Activated B cell treated with CpG ODN at 0.5 μM for 24 hours (primary cell): ENCODE results near the gene DNAJC15. TPM values are rescaled to one million over a fixed set of nuclear protein-coding genes. Genes with fewer than 3 reads are reported as not detected.

Experiments used
- ATAC-seq: fragments of 200-7000 bp; cut with Tn5 transposase; one replicate; pipeline ENCODE4 v1.10.0; 2021; ENCODE audit warnings: low read depth, mild to moderate bottlenecking, moderate library complexity
- CTCF ChIA-PET: fragments of 350-600 bp; sonication (Branson Sonifier 250); formaldehyde crosslinking; loops from one replicate; lab custom pipeline; 2021; ENCODE audit warnings: antibody characterized with exemption; lab: Charles Lee
- POLR2A ChIA-PET: fragments of 350-600 bp; sonication (Branson Sonifier 250); formaldehyde crosslinking; loops from one replicate; lab custom pipeline; 2021; ENCODE audit warnings: antibody characterized with exemption; lab: Charles Lee
- DNase-seq: peaks from one replicate; pipeline ENCODE4 v3.0.0; 2022
- H3K27ac Mint-ChIP-seq: one replicate; pipeline ENCODE4 v1.8.0; 2020; ENCODE audit warnings: mixed read lengths
- H3K27me3 Mint-ChIP-seq: one replicate; pipeline ENCODE4 v1.8.0; 2021; ENCODE audit warnings: mixed read lengths
- H3K36me3 Mint-ChIP-seq: one replicate; pipeline ENCODE4 v1.8.0; 2021; ENCODE audit warnings: low read depth, mixed read lengths
- H3K4me1 Mint-ChIP-seq: one replicate; pipeline ENCODE4 v1.8.0; 2021; ENCODE audit warnings: mixed read lengths
- H3K4me3 Mint-ChIP-seq: one replicate; pipeline ENCODE4 v1.8.0; 2020; ENCODE audit warnings: mild to moderate bottlenecking, mixed read lengths
- H3K9me3 Mint-ChIP-seq: one replicate; pipeline ENCODE4 v1.8.0; 2020; ENCODE audit warnings: mixed read lengths
- intact Hi-C: fragments of 100-400 bp; cut with micrococcal nuclease; formaldehyde crosslinking; loops from one replicate; pipeline ENCODE4 v1.15.1; 2024
- total RNA-seq: library from RNA; stranded (reverse); gene quantifications from 2 replicates; pipeline ENCODE4 v1.2.3, GENCODE V29; 2022
- TF ChIP-seq, protein P1 (sequence below): fragments of 200-600 bp; IDR thresholded peaks from one replicate; pipeline ENCODE4 v1.8.0; 2022; ENCODE audit warnings: antibody characterized with exemption, mild to moderate bottlenecking

The DNAJC15 gene
- total RNA-seq, 1 donor from 2014 or later = 19.1 TPM

DNA sequence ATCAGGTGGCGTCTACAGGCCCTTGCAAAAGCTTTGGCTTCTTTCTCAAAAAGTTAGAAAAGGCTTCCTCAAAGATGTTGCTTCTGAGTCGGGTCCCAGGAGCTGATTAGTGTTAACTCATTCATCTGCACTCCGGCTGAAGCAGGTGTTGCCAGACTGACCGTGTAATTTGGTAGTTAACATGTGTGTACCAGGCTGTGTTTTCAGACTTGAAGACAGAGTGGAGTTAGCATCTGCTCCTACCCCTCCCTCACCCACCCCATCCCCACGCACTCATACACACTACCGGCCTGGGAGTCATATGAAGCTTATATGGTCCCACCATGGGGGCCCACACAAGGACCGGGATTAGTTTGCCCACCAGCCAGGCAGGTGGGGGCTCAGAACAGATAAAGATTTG is 111.5 kb downstream of the DNAJC15 start:
- H3K27ac Mint-ChIP-seq = no peak overlapping the region
- TF ChIP-seq, protein P1, sequence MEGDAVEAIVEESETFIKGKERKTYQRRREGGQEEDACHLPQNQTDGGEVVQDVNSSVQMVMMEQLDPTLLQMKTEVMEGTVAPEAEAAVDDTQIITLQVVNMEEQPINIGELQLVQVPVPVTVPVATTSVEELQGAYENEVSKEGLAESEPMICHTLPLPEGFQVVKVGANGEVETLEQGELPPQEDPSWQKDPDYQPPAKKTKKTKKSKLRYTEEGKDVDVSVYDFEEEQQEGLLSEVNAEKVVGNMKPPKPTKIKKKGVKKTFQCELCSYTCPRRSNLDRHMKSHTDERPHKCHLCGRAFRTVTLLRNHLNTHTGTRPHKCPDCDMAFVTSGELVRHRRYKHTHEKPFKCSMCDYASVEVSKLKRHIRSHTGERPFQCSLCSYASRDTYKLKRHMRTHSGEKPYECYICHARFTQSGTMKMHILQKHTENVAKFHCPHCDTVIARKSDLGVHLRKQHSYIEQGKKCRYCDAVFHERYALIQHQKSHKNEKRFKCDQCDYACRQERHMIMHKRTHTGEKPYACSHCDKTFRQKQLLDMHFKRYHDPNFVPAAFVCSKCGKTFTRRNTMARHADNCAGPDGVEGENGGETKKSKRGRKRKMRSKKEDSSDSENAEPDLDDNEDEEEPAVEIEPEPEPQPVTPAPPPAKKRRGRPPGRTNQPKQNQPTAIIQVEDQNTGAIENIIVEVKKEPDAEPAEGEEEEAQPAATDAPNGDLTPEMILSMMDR = no peak
- intact Hi-C loops = loop anchor here (5.0 kb wide), 1 partner anchor 538 kb away; no protein-coding TSS in a partner anchor
- DNase-seq (no peak), ATAC-seq (no peak)
- H3K4me1 Mint-ChIP-seq = no peaks in the 10 kb centered on the region
- POLR2A ChIA-PET = no interaction called here
- H3K9me3 Mint-ChIP-seq = no peaks in the 10 kb centered on the region
- no peaks in the 10 kb centered on the region for H3K36me3 Mint-ChIP-seq
- no peak overlapping the region for H3K4me3 Mint-ChIP-seq
- CTCF ChIA-PET = interaction anchor here (1.3 kb wide), 1 partner anchor 166 kb away, joined by 4 read pairs; no protein-coding TSS in a partner anchor
- H3K27me3 Mint-ChIP-seq = peaks cover 13% of the 10 kb centered on the region

DNA sequence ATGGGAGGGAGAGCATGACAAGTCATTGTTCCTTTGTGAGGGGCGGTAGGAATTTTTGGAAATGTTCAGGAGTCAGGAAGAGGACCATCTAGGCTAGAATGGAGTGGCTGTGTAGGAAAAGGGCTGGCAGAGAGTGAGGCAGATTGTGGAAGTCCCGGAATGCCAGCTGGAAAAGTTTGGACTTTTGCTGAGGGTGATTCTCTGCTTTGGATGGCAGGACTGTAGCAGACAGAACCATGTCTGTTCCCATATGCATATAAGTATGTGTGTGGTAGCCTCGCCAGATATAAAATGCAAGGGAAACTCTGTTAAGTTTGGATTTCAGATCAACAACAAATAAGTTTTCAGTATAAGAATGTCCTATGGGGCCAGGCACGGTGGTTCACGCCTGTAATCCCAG is 112.1 kb downstream of the DNAJC15 start:
- H3K36me3 Mint-ChIP-seq = no peaks in the 10 kb centered on the region
- ChIA-PET POLR2A (no interaction called here), CTCF (interaction anchor here (1.3 kb wide), 1 partner anchor 167 kb away, joined by 4 read pairs; no protein-coding TSS in a partner anchor)
- peaks cover 14% of the 10 kb centered on the region for H3K27me3 Mint-ChIP-seq
- TF ChIP-seq, protein P1 = no peak
- no peaks in the 10 kb centered on the region for H3K4me1 Mint-ChIP-seq
- H3K4me3 Mint-ChIP-seq = no peak overlapping the region
- ATAC-seq = no peak
- DNase-seq = no peak
- H3K9me3 Mint-ChIP-seq = no peaks in the 10 kb centered on the region
- intact Hi-C loops = no loop called here
- H3K27ac Mint-ChIP-seq = no peak overlapping the region

DNA sequence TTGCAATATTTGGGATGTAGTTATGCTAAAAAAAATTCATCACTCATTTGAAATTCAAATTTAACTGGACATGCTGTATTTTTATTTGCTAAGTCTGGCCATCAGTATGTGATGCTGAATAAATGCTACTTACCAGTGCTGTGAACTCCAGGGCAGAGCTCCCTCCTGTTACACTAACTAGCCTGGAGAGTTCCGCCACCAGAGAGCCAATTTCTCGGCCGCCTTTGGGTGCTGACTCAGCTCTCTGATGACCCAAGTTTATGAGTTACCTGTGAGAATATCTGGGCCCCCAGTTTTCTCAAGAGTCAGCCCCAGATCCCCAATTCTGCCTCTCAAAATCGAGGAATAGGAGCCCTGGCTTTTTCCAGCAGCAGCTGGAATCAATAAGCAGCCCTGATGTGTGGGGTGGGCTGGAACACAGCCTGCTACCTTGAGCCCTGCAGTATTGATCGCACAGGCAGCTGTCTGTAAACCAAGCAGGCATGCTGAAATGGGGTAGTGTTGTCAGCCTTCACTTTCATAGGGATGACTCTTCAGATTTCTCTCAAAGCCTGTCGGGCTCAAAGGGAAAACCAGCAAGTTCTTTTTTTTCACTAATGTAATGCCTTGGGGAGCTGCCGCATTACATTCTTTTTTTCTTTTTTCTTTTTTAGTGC is 113.7 kb downstream of the DNAJC15 start:
- H3K36me3 Mint-ChIP-seq = no peaks in the 10 kb centered on the region
- POLR2A ChIA-PET = no interaction called here
- intact Hi-C loops = no loop called here
- TF ChIP-seq, protein P1 = no peak
- no peaks in the 10 kb centered on the region for H3K9me3 Mint-ChIP-seq
- CTCF ChIA-PET = no interaction called here
- H3K27me3 Mint-ChIP-seq = peaks cover 13% of the 10 kb centered on the region
- no peak overlapping the region for H3K4me3 Mint-ChIP-seq
- H3K27ac Mint-ChIP-seq = no peak overlapping the region
- ATAC-seq = no peak
- no peaks in the 10 kb centered on the region for H3K4me1 Mint-ChIP-seq
- no peak for DNase-seq

DNA sequence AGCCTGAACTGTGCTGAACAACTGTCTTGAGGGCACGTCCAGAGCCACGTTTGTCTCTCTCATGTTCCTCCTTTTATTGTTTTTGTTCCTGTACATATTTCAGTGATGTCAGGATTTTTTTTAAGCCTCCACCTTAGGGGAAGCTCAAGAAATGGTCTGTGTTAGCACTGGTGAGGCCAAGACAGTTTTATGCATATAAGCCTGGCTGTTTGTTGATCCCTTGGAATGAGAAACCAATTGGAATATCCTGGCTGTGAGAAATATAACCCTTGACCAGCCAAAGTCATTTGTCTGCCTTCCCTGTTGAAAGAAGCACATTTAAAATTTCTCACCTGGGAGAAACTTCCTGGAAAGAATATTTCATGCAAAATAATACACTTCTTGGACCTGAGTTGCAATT is 115.8 kb downstream of the DNAJC15 start:
- ATAC-seq (no peak), DNase-seq (no peak)
- H3K27me3 Mint-ChIP-seq = peaks cover 7% of the 10 kb centered on the region
- no peaks in the 10 kb centered on the region for H3K36me3 Mint-ChIP-seq
- no peak overlapping the region for H3K27ac Mint-ChIP-seq
- CTCF ChIA-PET = no interaction called here
- intact Hi-C loops = no loop called here
- TF ChIP-seq, protein P1 = no peak
- H3K9me3 Mint-ChIP-seq = no peaks in the 10 kb centered on the region
- POLR2A ChIA-PET = interaction anchor here (0.7 kb wide), 1 partner anchor 12 kb away, joined by 4 read pairs; no protein-coding TSS in a partner anchor
- no peaks in the 10 kb centered on the region for H3K4me1 Mint-ChIP-seq
- H3K4me3 Mint-ChIP-seq = no peak overlapping the region

DNA sequence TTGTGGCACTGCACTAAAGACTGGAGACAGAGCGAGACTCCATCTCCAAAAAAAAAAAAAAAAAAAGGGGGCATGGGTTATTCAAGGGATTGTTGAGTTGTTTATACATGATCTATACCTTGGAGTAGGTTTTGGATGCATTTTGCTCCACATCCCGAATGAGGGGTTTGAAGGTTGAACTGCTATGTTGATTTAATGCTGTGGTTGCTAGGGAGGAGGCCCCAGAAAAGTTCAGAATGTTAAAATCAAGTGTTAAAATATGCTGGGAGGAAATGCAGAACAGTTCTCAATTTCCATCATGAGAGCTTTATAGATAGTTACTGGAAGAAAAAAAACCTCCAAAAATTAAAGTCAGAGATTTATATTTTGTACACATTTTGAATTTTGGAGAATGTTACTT is 116.5 kb downstream of the DNAJC15 start:
- TF ChIP-seq, protein P1 = no peak
- ATAC-seq (no peak), DNase-seq (no peak)
- ChIA-PET CTCF (no interaction called here), POLR2A (interaction anchor here (0.7 kb wide), 1 partner anchor 12 kb away, joined by 4 read pairs; no protein-coding TSS in a partner anchor)
- Mint-ChIP-seq H3K27ac (no peak overlapping the region), H3K4me3 (no peak overlapping the region), H3K27me3 (peaks cover 7% of the 10 kb centered on the region), H3K36me3 (no peaks in the 10 kb centered on the region), H3K4me1 (no peaks in the 10 kb centered on the region), H3K9me3 (no peaks in the 10 kb centered on the region)
- intact Hi-C loops = no loop called here
